HG03097 (cell line): ENCODE measurements around the gene FGD2.

Source experiments
- ATAC-seq: cut with Tn5 transposase; IDR thresholded peaks from one replicate; pipeline ENCODE4 v1.9.1; 2021; ENCODE audit not compliant: unreplicated experiment, low FRiP score

FGD2 gene, protein sequence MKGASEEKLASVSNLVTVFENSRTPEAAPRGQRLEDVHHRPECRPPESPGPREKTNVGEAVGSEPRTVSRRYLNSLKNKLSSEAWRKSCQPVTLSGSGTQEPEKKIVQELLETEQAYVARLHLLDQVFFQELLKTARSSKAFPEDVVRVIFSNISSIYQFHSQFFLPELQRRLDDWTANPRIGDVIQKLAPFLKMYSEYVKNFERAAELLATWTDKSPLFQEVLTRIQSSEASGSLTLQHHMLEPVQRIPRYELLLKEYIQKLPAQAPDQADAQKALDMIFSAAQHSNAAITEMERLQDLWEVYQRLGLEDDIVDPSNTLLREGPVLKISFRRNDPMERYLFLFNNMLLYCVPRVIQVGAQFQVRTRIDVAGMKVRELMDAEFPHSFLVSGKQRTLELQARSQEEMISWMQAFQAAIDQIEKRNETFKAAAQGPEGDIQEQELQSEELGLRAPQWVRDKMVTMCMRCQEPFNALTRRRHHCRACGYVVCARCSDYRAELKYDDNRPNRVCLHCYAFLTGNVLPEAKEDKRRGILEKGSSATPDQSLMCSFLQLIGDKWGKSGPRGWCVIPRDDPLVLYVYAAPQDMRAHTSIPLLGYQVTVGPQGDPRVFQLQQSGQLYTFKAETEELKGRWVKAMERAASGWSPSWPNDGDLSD

DNA sequence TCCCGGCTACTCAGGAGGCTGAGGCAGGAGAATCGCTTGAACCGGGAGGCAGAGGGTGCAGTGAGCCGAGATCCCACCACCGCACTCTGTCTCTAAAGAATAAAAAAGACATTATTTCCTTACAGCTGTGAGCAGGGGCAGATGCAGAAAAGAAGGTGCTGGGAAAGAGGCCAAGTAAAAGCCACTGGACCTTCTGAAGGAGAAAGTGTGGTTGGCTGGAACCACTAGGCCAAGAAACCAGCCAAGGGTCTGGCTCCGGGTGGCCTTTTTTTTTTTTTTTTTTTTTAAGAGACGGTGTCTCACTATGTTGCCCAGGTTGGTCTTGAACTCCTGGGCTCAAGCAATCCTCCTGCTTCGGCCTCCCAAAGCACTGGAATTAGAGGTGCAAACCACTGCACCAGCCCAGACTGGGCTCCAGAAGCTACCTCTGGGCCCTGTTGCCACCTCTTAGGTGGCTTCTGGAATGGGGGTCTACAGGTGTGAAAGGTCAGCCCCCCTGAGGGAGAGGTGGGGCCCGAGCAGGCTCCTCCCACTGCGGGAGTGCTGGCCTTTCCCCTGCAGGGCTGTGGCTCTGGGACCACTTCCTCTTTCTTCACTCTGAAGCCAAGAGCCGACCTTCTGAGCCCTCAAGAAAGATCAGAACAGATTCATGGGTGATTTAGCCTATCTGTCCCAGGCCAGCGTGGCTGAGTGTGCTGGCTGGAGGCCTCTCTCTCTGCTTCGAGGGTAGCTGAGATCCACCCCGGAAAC, at the start of gene FGD2:
Gene FGD2, plus strand, starts transcription at position 595 of the 750 bp plus-strand sequence. CDS start 163 bp downstream, outside the sequence.
- no peak for ATAC-seq

DNA sequence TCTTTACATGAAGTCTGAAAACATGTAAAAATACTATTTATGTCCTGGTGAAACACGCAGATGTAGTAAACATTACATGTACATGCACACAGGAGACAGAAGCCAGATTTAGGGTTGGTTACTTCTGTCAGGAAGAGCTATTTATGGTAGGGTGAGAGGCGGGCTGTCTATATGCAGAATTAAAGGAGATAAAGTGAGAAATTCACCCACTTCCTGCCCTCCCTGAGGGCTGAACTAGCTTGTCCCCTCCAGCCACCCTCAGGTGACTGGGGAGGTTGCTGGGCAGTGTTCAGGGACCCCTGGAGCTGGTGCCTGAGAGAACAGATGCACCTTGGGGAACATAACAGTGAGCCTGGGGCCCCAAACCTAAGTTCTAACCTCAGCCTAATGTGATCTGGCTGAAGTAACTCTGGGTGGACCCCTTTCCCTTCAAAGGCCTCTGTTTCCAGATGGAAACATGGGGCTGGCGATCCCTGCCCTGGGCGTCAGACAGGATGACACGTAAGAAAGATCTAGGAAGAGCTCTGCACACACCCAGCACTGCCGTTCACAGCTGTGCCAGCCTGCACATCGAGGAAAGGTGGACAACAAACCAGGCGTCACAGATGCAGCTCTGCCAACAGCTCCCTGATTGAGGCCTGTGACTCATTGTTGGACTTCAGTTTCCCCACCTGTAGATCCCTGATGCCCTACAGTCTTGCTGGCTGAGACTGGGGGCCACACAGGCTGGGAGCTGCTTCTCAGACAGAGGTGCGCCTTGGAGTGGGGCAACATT, 49.6 kb upstream of the FGD2 start:
- no peak for ATAC-seq

DNA sequence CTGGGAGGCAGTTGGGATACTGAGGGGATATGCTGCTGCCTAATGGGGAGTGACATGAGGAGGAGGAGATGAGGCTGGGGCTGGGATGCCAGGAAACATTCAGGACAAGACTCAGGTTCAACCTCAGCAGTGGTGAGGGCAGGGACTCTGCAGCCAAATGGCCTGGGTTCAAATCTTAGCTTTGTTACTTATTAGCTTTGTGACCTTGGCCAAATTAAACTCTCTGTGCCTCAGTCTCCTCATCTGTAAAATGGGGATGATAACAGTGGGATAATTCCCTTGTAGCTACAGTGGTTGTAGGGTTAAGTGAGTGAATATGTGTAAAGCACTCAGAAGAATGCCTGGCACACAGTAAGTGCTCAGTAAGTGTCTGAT, 49.0 kb upstream of the FGD2 start:
- no peak for ATAC-seq

DNA sequence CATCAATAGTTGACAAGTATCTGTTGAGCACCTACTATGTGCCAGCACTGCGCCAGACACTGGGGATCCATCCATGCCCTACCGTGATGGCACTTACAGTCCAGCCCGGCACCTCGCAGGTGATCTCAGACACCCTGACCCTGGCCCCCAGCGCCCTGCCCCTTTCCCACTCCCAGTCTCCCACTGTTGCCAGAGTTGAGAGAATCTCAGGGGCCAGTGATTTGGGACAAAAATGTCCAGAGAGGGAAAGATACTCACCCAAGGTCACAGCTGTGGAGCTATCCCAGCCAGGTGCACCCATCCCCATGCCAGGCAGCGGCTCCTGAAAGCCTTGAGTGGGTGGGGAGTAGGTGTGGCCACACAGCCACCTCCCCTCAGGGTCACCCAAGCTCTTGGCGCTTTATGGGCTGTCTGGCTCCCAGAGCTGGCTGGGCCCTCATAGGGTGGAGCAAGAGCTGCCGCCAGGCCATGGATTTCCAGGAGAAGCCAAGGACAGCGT, 47.6 kb upstream of the FGD2 start:
- ATAC-seq, result no peak

DNA sequence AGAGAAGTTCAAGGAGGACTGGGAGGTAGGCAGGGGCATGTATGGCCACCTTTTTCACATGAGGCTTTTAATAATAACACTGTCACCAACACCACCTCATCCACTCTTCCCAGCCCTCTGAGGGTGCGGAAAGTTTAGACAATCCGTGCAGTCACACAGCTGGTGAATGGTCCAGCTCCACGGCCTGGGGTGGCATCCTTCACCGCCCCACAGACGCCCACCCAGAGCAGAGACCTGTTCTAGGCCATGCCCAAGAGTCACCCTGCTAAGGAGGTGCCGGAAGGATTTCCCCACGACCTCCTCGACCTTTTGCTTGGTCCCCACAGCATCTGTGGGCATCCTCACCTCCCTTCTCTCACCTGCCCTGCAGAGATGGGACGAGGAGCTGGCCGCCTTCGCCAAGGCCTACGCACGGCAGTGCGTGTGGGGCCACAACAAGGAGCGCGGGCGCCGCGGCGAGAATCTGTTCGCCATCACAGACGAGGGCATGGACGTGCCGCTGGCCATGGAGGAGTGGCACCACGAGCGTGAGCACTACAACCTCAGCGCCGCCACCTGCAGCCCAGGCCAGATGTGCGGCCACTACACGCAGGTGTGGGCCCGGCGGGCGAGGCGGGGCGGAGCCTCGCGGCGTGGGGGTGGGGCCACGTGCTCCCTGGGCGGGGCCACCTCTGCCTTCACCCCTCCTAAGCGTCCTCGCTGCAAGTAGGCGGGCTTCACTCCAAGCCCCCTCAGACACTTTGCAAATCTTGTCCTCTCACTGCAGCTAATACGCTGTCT, 46.5 kb upstream of the FGD2 start:
- no peak for ATAC-seq

DNA sequence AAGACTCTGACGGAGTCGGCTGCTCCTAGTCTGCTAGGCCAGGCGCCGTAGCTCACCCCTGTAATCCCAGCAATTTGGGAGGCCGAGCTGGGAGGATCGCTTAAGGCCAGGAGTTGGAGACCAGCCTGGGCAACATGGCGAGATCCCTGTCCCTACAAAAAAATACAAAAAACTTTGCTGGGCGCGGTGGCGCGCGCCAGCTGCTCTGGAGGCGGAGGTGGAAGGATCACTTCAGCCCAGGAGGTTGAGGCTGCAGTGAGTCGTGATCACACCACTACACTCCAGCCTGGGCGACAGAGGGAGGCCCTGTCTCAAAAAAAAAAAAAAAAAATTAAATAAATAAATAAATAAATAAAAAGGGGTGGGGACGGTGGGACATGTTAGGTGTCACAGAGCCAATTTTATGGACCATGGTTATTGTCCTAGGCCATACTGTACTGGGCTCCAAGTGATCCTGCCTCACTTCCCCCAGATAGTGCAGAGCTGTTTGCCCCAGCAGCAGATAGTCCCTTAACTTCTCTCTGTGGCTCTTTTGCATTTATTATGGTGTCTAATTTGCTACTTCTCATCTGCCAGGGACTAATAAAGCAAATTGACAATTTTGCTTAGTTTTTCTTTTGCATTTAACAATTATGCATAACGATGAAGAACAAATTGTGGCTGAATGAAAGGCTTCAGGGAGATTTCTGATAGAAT, 45.8 kb upstream of the FGD2 start:
- ATAC-seq, result no peak

DNA sequence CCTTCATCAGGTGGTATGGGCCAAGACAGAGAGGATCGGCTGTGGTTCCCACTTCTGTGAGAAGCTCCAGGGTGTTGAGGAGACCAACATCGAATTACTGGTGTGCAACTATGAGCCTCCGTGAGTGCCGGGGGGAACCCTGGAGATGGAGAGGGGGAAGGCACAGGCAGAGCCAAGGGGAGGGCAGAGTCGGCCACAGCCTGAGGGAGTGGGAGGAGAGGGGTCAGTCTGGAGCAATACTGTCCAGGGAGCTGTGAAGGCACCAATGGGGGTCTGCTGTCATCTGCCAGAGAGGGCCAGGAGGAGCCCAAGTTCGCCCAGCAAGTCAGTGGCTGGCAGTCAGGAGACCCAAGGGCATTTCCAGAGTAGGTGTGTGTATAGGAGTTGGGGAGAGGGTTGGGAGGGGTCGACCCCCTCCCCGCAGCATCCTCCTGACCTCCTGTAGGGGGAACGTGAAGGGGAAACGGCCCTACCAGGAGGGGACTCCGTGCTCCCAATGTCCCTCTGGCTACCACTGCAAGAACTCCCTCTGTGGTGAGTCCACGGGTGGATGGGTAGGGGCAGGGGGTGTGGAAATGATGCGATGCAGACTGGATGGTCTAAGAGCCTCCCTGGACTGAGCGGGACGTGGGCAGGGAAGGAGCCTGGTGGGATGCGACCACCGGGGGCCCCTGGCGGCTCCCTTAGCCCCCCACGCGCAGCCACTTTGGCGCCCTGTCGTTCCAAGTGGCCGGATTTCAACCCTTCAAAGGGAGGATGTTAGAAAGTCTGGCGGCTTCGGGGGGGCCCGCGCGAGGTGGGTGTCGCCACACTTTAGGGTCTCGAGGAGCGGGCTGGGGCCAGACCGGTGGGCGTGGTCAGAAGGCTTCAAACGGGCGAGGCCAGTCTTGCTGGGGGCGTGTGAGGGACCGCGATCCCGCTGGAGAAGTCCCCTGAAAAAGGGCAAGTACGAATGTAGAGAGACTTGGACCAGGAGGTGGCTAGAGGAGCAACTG, 43.7 kb upstream of the FGD2 start:
- ATAC-seq, result no peak

DNA sequence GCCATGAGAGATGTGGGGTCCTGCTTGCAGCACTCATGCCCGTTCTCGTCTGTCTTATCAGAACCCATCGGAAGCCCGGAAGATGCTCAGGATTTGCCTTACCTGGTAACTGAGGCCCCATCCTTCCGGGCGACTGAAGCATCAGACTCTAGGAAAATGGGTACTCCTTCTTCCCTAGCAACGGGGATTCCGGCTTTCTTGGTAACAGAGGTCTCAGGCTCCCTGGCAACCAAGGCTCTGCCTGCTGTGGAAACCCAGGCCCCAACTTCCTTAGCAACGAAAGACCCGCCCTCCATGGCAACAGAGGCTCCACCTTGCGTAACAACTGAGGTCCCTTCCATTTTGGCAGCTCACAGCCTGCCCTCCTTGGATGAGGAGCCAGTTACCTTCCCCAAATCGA, 42.6 kb upstream of the FGD2 start:
- ATAC-seq, result no peak

DNA sequence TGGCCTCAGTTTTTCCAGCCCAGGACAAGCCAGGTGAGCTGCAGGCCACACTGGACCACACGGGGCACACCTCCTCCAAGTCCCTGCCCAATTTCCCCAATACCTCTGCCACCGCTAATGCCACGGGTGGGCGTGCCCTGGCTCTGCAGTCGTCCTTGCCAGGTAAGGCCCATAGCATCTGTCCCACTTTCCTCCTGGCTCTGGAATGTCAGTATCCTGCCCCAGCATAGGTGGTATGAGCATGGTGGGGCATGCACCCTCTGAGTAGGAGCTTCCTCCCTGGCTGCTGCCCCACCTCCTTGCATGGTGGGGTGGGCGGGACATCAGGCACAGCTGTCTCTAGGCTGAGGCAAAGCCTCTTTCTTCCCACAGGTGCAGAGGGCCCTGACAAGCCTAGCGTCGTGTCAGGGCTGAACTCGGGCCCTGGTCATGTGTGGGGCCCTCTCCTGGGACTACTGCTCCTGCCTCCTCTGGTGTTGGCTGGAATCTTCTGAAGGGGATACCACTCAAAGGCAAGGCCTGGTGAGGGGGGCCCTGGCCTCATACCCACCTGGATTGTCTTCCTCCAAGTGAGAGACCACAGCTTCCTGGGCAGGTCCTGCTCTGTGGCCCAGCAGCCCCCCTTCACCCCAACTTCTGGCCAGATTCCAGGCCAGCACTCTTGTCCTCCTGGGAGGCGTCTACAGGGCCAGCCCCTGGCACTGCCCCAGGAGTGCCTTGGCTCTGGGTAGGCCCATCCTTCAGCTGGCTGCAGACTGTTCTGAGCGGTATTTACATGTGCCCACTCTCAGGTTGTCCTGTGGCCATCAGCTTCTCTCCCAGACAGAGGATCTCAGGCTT, 41.8 kb upstream of the FGD2 start:
- no peak for ATAC-seq

DNA sequence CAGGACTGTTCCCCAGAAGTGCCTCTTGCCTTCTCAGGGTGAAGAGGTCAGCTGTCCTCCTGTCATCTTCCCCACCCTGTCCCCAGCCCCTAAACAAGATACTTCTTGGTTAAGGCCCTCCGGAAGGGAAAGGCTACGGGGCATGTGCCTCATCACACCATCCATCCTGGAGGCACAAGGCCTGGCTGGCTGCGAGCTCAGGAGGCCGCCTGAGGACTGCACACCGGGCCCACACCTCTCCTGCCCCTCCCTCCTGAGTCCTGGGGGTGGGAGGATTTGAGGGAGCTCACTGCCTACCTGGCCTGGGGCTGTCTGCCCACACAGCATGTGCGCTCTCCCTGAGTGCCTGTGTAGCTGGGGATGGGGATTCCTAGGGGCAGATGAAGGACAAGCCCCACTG, 41.1 kb upstream of the FGD2 start:
- ATAC-seq, result no peak

DNA sequence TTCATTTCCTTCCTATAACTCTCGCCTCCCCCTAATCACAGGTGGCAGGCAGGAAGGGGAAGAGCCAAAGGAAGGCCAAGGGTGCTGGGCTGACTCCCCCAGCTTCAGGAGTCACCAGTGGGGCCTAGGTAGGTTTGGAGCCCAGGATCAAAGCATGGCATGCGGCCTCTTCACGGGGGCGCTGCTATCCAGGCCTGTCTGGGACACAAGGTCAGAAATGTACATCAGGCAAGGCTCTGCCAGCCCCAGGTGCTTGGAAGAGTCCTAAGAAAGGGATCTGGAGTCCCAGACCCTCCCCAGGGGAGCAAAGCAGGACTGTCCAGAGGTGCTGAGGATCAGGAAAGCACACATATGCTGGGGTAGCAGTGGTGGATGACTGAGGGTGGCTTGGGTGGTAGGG, 40.5 kb upstream of the FGD2 start:
- no peak for ATAC-seq

DNA sequence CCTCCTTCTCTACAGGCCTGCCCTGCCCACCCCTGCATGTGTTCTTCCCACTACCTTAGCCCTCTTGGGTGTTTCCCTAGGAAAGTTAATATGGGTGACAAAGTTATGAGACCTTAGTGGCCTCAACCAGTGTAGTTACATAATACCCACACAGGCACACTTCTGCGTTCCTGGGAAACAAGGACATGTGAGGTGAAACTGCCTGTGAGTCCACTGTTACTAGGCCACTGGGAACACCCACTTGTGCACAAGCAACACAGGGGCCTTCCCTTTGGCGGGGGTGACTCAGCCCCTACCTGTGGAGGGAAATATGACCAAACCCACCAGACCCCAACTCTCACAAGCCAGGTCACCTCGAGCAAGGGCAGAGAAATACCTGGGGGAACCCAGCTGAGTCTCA, 38.2 kb upstream of the FGD2 start:
- ATAC-seq, result no peak

DNA sequence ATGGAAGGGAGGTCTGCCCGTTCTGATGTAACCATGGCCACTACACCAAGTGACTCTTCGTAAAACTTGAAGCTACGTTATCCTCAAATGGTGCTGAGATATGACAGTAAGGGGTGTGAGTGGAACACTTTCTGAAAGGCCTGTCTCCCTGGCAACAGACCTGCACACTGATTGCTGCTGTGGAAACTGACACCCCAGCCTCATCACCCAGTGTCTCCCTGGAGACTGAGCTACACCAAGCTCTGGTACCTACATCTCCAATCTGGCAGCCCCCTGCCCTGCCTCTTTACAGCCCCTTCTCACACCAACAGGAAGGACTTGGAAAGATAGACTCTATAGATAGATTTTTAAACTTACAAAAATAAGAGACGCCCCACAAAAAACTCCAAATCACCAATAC, 37.7 kb upstream of the FGD2 start:
- ATAC-seq, result no peak

DNA sequence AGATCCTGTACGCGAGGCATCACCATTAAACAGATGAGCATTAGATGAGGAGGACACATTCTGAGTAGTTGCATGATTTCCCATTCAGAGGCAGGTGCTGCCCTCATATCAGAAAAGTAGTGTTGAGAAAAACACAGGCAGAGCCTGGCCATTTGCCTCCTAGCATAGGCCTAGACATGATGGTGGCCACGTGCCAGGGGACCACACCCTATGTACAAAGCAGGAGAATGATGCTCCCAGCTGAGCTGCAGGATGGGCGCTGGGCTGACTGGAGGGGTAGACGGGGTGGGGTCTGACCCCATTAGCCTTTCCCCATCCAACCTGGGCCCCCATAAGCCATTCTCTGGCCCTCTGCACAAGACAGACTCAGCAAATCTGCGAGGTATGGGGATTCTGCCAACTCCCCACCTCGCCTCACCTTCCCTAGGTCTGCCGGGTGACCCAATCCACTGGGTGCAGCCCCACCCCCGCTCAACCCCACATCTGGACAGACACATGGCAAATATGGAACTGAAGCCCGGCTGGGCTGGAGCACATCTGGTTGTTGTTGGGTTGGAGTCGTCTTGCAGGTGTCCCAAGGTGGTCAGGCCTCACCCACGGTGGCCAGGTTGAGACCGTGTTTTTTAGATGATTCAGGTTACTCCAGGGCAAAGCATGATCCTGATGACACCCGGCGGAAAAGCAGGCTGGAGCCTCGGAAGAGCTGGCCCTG, 37.0 kb upstream of the FGD2 start:
- no peak for ATAC-seq

DNA sequence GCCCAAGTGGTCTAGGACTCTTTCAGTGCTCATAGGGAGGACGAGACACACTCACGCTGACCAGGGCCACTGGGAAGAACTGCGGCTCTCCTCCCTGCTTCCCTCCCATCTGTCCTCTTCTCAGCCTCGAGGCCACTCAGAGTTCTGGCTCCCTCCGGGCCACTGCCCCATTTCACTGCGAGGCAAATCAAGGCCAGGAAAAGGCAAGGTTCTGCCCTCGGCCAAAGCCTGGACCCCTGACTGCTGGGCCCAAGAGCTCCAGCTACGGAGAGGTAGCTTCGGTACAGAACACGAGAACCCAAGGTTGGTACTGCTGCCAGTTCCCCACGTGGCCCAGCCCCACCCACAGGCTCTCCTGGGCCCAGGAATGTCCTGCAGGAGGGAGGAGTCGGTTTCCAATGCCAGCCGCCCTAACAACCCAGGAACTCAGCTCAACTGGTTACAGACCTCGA, 36.2 kb upstream of the FGD2 start:
- no peak for ATAC-seq
